ENCODE data around the gene RAB20.
"Not testable (repeated sequence)": the region's sequence is repeated elsewhere in the genome, so short reads cannot be mapped to it uniquely, and the experiment has no call there.

Gene RAB20

GRCh38 chr13:110507678-110508381 is 53.7 kb downstream of the RAB20 start:
- DNase-seq = no peak

DNA sequence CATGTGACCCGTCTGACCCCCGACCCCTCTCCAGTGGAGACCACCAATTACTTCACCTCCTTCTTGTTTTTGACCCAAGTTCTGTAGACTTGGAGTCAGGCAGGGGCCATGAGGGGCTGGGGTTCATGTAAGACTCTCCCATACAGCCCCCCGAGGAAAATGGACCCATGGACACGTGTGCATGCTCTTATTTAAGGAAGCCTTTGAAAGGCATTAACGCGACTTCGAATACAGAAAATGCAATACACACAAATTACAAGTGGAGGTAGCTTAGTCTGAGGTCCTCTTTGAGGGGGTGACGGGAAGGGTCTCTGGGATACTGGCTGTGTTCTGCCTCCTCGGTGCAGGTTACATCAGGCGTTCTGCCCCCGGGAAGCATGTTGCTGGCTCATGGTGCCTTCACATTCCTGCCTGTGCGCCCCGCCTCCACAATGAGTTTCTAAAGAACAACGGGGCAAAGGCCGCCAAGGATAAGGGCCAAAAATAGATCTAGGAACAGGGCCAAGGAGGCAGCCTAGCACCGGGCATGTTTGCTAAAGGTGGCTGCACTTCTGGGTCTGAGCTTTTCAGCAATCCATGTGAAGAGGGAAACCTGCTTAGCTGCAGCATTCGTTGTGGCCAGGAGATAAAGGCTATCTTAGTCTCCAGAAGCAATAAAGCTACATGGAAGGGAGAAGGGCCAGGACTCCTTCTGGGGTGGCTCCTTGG is 54.5 kb downstream of the RAB20 start:
- no peak for DNase-seq

- DNase-seq = no peak
These were observed 55.1 kb downstream of the RAB20 start for GRCh38 chr13:110506396-110506795.

DNA sequence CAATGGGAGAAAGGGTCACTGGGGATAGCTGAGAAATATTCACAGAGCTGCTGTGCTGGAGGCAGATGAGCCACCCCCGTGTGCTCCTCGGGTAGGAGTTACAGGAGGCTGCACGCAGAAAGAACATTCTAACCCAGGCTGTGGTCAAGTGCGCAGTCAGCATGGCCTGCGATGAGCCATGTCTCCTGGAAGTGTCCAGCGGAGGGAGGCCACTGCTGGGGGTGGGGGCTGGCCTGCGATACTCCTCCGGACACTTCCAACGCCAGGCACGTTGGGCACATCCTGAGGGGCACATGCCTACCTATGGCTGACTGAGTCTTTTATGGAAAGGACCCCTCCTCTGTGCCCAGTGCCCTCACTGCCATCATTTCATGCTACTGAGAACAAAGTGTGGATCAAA is 55.9 kb downstream of the RAB20 start:
- no peak for DNase-seq

DNA sequence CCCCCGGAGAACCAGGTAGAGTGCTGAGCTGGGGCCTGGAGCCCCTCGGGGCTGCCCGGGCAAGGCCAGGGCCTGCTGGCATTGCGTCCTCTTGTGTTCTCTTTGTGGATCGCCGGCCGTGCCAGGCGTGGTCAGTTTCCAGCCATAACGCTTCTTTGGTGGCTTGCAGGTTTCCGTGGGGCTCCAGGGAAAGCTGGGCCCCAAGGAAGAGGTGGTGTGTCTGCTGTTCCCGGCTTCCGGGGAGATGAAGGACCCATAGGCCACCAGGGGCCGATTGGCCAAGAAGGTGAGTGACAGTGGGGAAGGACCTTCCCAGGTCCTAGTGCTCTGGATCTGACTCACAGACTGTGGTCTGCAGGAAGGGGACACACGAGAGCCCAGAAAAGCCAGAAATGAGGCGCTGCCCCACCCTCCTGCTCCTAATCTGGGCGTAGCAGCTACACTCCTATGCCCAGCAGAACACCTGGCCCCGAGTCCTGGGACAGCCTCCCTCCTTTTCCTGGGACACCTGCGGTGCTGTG is 57.5 kb downstream of the RAB20 start:
- DNase-seq = no peak

GRCh38 chr13:110503037-110503901 is 58.3 kb downstream of the RAB20 start:
- no peak for DNase-seq

DNA sequence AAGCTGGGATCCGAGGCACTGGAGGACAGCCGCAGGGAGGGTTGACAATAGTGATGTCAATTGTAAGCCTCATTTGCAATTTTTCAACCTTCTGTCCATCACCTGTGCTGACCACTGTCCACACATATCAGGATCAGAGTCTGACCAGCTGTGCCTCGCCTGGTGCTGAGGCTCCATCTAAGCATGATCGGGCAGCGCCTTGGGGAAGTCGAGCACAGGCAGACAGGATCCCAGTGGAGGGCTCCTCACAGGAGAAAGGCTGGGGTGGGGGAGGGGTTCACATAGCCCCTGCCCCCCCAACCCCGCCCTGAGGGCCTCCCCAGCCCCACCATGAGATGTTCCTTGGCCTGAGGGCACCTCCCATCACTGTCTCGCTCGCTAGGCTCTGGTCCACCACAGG is 60.3 kb downstream of the RAB20 start:
- no peak for DNase-seq

DNA sequence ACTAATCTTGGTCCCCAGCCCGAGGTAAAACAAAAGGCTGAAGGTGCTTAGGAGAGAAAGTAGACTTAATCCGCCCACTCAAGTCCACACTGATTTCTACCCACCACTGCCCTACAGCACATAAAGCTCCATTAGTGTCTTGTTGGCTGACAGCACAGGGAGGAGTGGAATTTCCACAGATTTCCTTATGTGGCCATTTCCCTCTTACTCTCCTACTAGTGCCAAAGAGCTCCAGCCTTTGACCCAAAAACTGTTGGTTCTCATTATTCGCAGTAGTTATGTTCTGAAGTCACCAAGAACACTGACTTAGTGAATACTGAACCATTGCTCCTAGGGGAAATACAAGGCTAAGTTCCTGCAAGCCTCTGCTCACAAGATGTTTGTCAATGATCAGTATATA is 61.2 kb downstream of the RAB20 start:
- DNase-seq = no peak

GRCh38 chr13:110499621-110500281 is 61.8 kb downstream of the RAB20 start:
- no peak for DNase-seq

GRCh38 chr13:110498765-110499164 is 62.8 kb downstream of the RAB20 start:
- no peak for DNase-seq

DNA sequence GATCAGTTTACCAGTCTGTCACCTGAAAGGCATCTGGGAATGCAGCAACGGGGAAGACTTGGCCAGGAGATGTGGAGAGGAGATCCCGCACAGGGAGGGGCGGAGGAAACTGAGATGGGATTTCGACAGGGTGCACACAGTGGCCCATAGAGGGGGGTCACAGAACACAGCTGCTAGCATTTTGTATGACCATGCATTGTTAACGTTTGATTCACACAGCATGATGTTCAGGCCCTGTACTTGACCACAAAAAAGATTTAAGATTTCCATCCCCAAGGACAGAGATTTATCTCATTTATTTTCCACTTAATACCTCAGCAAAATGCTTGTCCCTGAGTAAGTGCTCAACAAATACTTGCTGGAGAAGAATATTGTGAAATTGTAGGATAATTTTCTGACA is 63.2 kb downstream of the RAB20 start:
- no peak for DNase-seq

DNA sequence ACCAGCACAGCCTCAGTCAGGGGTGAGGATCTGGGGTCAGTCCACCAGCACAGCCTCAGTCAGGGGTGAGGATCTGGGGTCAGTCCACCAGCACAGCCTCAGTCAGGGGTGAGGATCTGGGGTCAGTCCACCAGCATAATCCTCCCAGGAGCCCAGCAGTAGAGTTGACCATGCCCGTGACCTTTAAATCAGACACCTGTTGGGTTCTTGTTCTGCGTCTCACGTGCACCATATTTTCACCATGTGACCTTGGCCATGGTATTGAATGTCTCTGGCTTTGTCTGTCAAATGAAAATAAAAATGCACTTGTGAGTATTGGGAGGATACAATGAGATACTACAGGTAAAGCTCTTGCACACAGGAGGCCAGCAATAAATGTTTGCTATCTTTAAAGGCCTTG is 63.6 kb downstream of the RAB20 start:
- DNase-seq = not testable (repeated sequence)

- no peak for DNase-seq
These were observed 64.5 kb downstream of the RAB20 start for GRCh38 chr13:110497003-110497402.

GRCh38 chr13:110496281-110496680 is 65.2 kb downstream of the RAB20 start:
- no peak for DNase-seq

- DNase-seq = no peak
These were observed 65.6 kb downstream of the RAB20 start for GRCh38 chr13:110495881-110496280.

DNA sequence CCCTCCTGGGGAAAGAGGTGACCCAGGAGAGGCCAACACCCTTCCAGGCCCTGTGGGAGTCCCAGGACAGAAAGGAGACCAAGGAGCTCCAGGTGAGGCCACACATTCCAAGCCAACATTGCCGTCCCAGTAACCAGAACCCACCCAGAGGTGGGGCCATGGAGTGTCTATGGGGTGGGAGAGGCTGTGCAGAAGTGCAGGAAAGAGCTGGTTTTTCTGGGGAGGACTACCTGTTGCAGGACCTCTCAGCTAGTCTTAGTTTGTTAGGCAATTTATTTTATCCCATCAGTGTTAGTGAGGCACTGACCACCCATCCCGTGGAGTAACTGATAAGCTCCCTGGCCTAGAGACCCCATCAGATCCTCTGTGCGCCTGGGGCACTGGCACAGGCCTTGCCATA is 66.1 kb downstream of the RAB20 start:
- DNase-seq = no peak

- no peak for DNase-seq
These were observed 67.9 kb downstream of the RAB20 start for GRCh38 chr13:110493613-110494012.

- DNase-seq = no peak
These were observed 68.6 kb downstream of the RAB20 start for GRCh38 chr13:110492679-110493593.

DNA sequence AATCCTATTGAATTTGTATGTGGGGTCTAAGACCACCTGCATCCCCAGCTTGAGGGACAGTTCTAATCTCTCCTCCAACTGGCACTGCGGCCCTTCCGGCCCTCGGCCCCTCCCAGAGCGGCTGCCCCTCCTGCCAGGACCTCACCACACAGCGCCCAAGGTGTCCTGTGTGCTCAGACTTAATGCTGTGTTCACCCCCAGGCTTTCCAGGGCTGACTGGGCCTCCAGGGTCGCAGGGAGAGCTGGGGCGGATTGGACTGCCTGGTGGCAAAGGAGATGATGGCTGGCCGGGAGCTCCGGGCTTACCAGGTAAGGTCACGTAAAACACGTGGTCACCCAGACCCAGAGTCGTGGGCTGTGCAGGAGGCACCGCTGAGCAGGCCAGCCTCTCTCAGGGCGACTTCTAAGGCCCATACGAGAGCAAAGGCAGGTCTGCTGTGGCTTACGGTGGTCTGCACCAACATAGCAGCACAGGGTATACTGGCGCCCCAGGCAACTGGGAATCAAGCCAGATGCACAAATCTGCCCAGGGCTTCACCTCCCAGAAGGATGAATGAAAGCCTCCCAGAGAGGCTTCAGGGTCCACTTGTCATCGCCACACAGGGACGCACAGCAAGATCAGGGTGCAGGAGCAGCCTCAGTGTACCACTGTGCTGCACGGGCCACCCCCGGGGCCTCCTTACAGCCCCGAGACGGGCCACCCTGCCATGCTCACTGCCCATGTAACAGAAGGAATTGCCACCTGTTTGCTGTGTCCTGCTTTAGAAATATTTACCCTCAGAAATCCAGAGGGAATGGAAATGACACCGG is 69.4 kb downstream of the RAB20 start:
- no peak for DNase-seq

GRCh38 chr13:110490009-110490770 is 71.3 kb downstream of the RAB20 start:
- no peak for DNase-seq
